SK-N-SH (cell line): Measurements from ENCODE around the gene MTAP. TPM values are rescaled to one million over a fixed set of nuclear protein-coding genes. Genes with fewer than 3 reads are reported as not detected.

Source experiments
- CTCF ChIA-PET: fragments of 300-600, 350-600 bp; formaldehyde crosslinking; extraction: SDS; loops from one replicate; lab custom pipeline; 2021; lab: Yijun Ruan, JAX
- POLR2A ChIA-PET: fragments of 350-600 bp; sonication (Branson Sonifier 250); formaldehyde crosslinking; extraction: SDS; loops from one replicate; lab custom pipeline; 2020; ENCODE audit warnings: antibody characterized with exemption, inconsistent platforms; lab: Yijun Ruan, JAX
- DNase-seq: peaks from one replicate; pipeline ENCODE4 v3.0.0; 2012
- H2AFZ ChIP-seq: fragments of 200-600 bp; sonication (generic); 2 replicates; pipeline ENCODE4 v1.8.1; 2016; ENCODE audit warnings: antibody characterized with exemption, mild to moderate bottlenecking, low read depth
- H3F3A ChIP-seq: fragments of 200-600 bp; sonication (generic); replicated peaks from 2 replicates; pipeline ENCODE3; 2016; ENCODE audit warnings: antibody characterized with exemption, mild to moderate bottlenecking; ENCODE audit not compliant: insufficient read depth
- H3K27ac ChIP-seq, 2 experiments: fragments of 200-500 bp in 1 of 2; fragments of 200-600 bp in 1 of 2; sonication (Bioruptor generic) in 1 of 2; sonication (generic), shearing (Covaris generic) in 1 of 2; 2 replicates each; pipeline versions ENCODE4 v1.5.1 to v1.6.1; 2014 to 2016; ENCODE audit warnings: low read depth in 2 of 2, inconsistent platforms in 1 of 2, low read length in 1 of 2, mild to moderate bottlenecking in 1 of 2, mixed read lengths in 1 of 2
- H3K27me3 ChIP-seq: fragments of 200-600 bp; sonication (generic), shearing (Covaris generic); 2 replicates; pipeline ENCODE4 v1.6.1; 2016; ENCODE audit warnings: mixed run types; ENCODE audit not compliant: insufficient read depth
- H3K36me3 ChIP-seq, 2 experiments: fragments of 200-500 bp in 1 of 2; fragments of 200-600 bp in 1 of 2; sonication (Bioruptor generic) in 1 of 2; sonication (generic) in 1 of 2; replicated peaks in 1 of 2; 2 replicates each; pipeline versions ENCODE3 to v1.5.1; 2014 to 2016; ENCODE audit warnings: low read length in 1 of 2, mild to moderate bottlenecking in 1 of 2; ENCODE audit not compliant: insufficient read depth in 2 of 2, control insufficient read depth in 1 of 2
- H3K4me1 ChIP-seq, 2 experiments: fragments of 200-500 bp in 1 of 2; fragments of 200-600 bp in 1 of 2; sonication (Bioruptor generic) in 1 of 2; sonication (generic), shearing (Covaris generic) in 1 of 2; 2 replicates each; pipeline versions ENCODE4 v1.5.1 to v1.6.1; 2014 to 2016; ENCODE audit warnings: low read depth in 1 of 2, low read length in 1 of 2, mixed run types in 1 of 2; ENCODE audit not compliant: insufficient read depth in 2 of 2, control insufficient read depth in 1 of 2
- H3K4me2 ChIP-seq: fragments of 200-600 bp; sonication (generic), shearing (Covaris generic); 2 replicates; pipeline ENCODE4 v1.6.1; 2017; ENCODE audit warnings: mixed run types
- H3K4me3 ChIP-seq, 2 experiments: fragments of 200-500 bp in 1 of 2; fragments of 200-600 bp in 1 of 2; sonication (Bioruptor generic) in 1 of 2; sonication (generic), shearing (Covaris generic) in 1 of 2; 2 replicates each; pipeline versions ENCODE4 v1.5.1 to v1.8.1; 2014 to 2016; ENCODE audit warnings: low read depth in 2 of 2, inconsistent platforms in 1 of 2, low read length in 1 of 2, mild to moderate bottlenecking in 1 of 2, mixed read lengths in 1 of 2, moderate library complexity in 1 of 2
- H3K79me2 ChIP-seq: fragments of 200-600 bp; sonication (generic); 2 replicates; pipeline ENCODE4 v1.8.1; 2017; ENCODE audit warnings: mild to moderate bottlenecking; ENCODE audit not compliant: insufficient read depth
- H3K9ac ChIP-seq: fragments of 200-600 bp; sonication (generic); 2 replicates; pipeline ENCODE4 v1.6.1; 2017; ENCODE audit warnings: mixed run types
- H3K9me2 ChIP-seq: fragments of 200-600 bp; sonication (generic); 2 replicates; pipeline ENCODE4 v1.6.1; 2017; ENCODE audit warnings: mixed run types
- H3K9me3 ChIP-seq: fragments of 200-600 bp; sonication (generic); 2 replicates; pipeline ENCODE4 v1.6.1; 2017; ENCODE audit warnings: mixed run types, mild to moderate bottlenecking, moderate library complexity
- H4K20me1 ChIP-seq: fragments of 200-600 bp; sonication (generic); 2 replicates; pipeline ENCODE4 v1.6.1; 2017; ENCODE audit warnings: mild to moderate bottlenecking, mixed run types; ENCODE audit not compliant: insufficient read depth
- EP300 ChIP-seq, 2 experiments: IDR thresholded peaks; 2 replicates each; pipeline versions ENCODE4 v1.4.0 to v1.6.1; 2012; ENCODE audit warnings: borderline replicate concordance in 1 of 2, low read depth in 1 of 2, low read length in 1 of 2
- EZH2phosphoT487 ChIP-seq: fragments of 200-600 bp; sonication (generic); IDR thresholded peaks from 2 replicates; pipeline ENCODE4 v1.6.1; 2017; ENCODE audit warnings: low read depth, mixed run types, mild to moderate bottlenecking, antibody characterized with exemption, moderate library complexity, borderline replicate concordance
- FOXM1 ChIP-seq: IDR thresholded peaks from 2 replicates; pipeline ENCODE4 v1.4.0; 2012; ENCODE audit warnings: low read depth, mild to moderate bottlenecking
- MEF2A ChIP-seq: IDR thresholded peaks from 2 replicates; pipeline ENCODE4 v1.4.0; 2012; ENCODE audit warnings: low read depth, borderline replicate concordance
- MXI1 ChIP-seq: IDR thresholded peaks from 2 replicates; pipeline ENCODE4 v1.6.1; 2012; ENCODE audit warnings: mild to moderate bottlenecking, low read depth, low read length, improper control_type of control experiment
- NFIC ChIP-seq: IDR thresholded peaks from 2 replicates; pipeline ENCODE4 v1.4.0; 2012; ENCODE audit warnings: borderline replicate concordance
- RAD21 ChIP-seq: IDR thresholded peaks from 2 replicates; pipeline ENCODE4 v1.6.1; 2012; ENCODE audit warnings: mild to moderate bottlenecking, low read length
- SIN3A ChIP-seq: IDR thresholded peaks from 2 replicates; pipeline ENCODE4 v1.6.1; 2012; ENCODE audit warnings: low read depth, mild to moderate bottlenecking, low read length, moderate library complexity, borderline replicate concordance
- TAF1 ChIP-seq: IDR thresholded peaks from 2 replicates; pipeline ENCODE4 v1.6.1; 2012; ENCODE audit warnings: low read depth, mild to moderate bottlenecking, low read length, moderate library complexity, borderline replicate concordance
- TCF12 ChIP-seq: IDR thresholded peaks from 2 replicates; pipeline ENCODE4 v1.4.0; 2012
- YY1 ChIP-seq: IDR thresholded peaks from 2 replicates; pipeline ENCODE4 v1.4.0; 2012; ENCODE audit warnings: low read depth, mild to moderate bottlenecking
- WGBS: methylation state at CpG from one replicate; pipeline ENCODE4 v1.1.6; 2017; ENCODE audit warnings: low lambda C conversion rate; 5-methylcytosine and 5-hydroxymethylcytosine counted together
- polyA plus RNA-seq, 3 experiments: library from polyadenylated mRNA; depleted of rRNA; stranded (reverse); fragments of >200 nt; gene quantifications; 2 replicates each; pipeline ENCODE4 v1.2.3, GENCODE V29; 2012
- TF ChIP-seq, protein P1 (sequence below): IDR thresholded peaks from 2 replicates; pipeline ENCODE4 v1.4.0; 2012; ENCODE audit warnings: low read depth
- TF ChIP-seq, protein P2 (sequence below): IDR thresholded peaks from 2 replicates; pipeline ENCODE4; 2012
- TF ChIP-seq, protein P3 (sequence below): fragments of 150-350 bp; IDR thresholded peaks from 2 replicates; pipeline ENCODE4 v1.6.1; 2016; ENCODE audit warnings: mild to moderate bottlenecking, low read depth, low read length
- TF ChIP-seq, protein P4 (sequence below): fragments of 150-350 bp; IDR thresholded peaks from 2 replicates; pipeline ENCODE4 v1.6.1; 2017; ENCODE audit warnings: antibody characterized with exemption, low read length, low read depth, borderline replicate concordance
- TF ChIP-seq, protein P5 (sequence below): fragments of 200-600 bp; sonication (generic); IDR thresholded peaks from 2 replicates; pipeline ENCODE4 v1.6.1; 2017; ENCODE audit warnings: antibody characterized with exemption, mild to moderate bottlenecking, moderate library complexity
- TF ChIP-seq, protein P6 (sequence below): IDR thresholded peaks from 2 replicates; pipeline ENCODE4 v1.4.0; 2012; ENCODE audit warnings: low read depth, borderline replicate concordance

Gene MTAP
- polyA plus RNA-seq, 1 of the 3 experiments (the other 2 are of a cell fraction): 9.8 TPM

DNA sequence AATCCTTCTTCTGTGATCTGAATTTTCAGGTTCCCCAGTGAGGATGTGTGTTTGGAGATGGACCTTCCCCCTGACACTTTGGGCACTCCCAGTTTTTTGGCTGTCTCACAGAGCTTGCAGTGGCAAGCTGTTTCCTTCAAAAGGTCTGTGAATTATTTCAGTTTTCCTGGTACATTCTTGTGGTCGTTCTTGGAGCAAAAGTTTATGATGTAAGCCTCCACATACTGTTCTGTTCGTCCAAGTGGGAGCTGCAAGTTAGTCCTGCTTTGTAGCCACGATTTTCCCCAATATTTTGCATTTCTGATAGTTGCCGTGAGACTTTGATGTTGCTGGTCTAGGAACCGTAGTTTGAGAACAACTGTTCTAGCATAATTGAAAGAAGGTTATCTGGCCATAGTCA is 88.3 kb downstream of the MTAP start (continued):
- no peak for TF ChIP-seq EP300 (IDR thresholded peaks at IDR 0.05; ENCODE audit: borderline replicate concordance in 1 of 2, low read depth in 1 of 2, low read length in 1 of 2)
- no peak for TF ChIP-seq TAF1

DNA sequence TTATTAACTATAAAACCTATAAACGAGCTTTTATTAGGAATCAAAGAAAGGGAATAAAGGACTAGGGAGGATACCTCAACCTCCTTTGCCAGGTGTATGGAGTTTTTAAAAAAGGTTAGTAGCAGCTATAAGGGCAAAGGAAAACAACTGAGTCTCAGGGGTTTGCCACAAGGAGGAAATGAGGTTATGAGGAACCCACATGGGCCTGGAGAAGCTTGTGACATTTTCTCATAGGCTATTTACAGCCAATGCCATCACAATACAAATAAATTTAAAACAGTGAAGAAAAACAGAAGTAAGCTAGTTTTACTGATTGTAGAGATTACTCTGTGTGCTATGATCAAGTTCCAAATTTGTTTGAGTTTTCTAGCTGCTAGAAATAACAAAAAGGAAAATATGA is 99.1 kb downstream of the MTAP start:
- Histone ChIP-seq H2AFZ (no peak overlapping the region), H3K27me3 (no peaks in the 10 kb centered on the region), H3K9ac (no peak overlapping the region), H3K9me3 (peaks cover 10% of the 10 kb centered on the region; the same call in 1 of the 2 replicates), H3K36me3 (no peaks in the 10 kb centered on the region), H3K4me2 (no peak overlapping the region), H4K20me1 (no peaks in the 10 kb centered on the region), H3K9me2 (no peaks in the 10 kb centered on the region), H3K27ac (no peak overlapping the region), H3F3A (no peaks in the 10 kb centered on the region), H3K79me2 (no peaks in the 10 kb centered on the region), H3K4me3 (no peak overlapping the region), H3K4me1 (no peaks in the 10 kb centered on the region)
- POLR2A ChIA-PET: no interaction called here
- TF ChIP-seq NFIC (no peak), TCF12 (no peak), FOXM1 (no peak), RAD21 (no peak), EZH2phosphoT487 (no peak), MXI1 (no peak), TAF1 (no peak), EP300 (IDR thresholded peaks at IDR 0.05; ENCODE audit: borderline replicate concordance in 1 of 2, low read depth in 1 of 2, low read length in 1 of 2) (no peak), YY1 (no peak), MEF2A (no peak), SIN3A (no peak)
- TF ChIP-seq, protein P1, sequence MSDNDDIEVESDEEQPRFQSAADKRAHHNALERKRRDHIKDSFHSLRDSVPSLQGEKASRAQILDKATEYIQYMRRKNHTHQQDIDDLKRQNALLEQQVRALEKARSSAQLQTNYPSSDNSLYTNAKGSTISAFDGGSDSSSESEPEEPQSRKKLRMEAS: no peak
- TF ChIP-seq, protein P2, sequence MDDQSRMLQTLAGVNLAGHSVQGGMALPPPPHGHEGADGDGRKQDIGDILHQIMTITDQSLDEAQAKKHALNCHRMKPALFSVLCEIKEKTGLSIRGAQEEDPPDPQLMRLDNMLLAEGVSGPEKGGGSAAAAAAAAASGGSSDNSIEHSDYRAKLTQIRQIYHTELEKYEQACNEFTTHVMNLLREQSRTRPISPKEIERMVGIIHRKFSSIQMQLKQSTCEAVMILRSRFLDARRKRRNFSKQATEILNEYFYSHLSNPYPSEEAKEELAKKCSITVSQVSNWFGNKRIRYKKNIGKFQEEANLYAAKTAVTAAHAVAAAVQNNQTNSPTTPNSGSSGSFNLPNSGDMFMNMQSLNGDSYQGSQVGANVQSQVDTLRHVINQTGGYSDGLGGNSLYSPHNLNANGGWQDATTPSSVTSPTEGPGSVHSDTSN: no peak
- TF ChIP-seq, protein P3, sequence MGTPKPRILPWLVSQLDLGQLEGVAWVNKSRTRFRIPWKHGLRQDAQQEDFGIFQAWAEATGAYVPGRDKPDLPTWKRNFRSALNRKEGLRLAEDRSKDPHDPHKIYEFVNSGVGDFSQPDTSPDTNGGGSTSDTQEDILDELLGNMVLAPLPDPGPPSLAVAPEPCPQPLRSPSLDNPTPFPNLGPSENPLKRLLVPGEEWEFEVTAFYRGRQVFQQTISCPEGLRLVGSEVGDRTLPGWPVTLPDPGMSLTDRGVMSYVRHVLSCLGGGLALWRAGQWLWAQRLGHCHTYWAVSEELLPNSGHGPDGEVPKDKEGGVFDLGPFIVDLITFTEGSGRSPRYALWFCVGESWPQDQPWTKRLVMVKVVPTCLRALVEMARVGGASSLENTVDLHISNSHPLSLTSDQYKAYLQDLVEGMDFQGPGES: no peak
- TF ChIP-seq, protein P4, sequence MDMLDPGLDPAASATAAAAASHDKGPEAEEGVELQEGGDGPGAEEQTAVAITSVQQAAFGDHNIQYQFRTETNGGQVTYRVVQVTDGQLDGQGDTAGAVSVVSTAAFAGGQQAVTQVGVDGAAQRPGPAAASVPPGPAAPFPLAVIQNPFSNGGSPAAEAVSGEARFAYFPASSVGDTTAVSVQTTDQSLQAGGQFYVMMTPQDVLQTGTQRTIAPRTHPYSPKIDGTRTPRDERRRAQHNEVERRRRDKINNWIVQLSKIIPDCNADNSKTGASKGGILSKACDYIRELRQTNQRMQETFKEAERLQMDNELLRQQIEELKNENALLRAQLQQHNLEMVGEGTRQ: no peak
- TF ChIP-seq, protein P5, sequence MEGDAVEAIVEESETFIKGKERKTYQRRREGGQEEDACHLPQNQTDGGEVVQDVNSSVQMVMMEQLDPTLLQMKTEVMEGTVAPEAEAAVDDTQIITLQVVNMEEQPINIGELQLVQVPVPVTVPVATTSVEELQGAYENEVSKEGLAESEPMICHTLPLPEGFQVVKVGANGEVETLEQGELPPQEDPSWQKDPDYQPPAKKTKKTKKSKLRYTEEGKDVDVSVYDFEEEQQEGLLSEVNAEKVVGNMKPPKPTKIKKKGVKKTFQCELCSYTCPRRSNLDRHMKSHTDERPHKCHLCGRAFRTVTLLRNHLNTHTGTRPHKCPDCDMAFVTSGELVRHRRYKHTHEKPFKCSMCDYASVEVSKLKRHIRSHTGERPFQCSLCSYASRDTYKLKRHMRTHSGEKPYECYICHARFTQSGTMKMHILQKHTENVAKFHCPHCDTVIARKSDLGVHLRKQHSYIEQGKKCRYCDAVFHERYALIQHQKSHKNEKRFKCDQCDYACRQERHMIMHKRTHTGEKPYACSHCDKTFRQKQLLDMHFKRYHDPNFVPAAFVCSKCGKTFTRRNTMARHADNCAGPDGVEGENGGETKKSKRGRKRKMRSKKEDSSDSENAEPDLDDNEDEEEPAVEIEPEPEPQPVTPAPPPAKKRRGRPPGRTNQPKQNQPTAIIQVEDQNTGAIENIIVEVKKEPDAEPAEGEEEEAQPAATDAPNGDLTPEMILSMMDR: no peak
- TF ChIP-seq, protein P6, sequence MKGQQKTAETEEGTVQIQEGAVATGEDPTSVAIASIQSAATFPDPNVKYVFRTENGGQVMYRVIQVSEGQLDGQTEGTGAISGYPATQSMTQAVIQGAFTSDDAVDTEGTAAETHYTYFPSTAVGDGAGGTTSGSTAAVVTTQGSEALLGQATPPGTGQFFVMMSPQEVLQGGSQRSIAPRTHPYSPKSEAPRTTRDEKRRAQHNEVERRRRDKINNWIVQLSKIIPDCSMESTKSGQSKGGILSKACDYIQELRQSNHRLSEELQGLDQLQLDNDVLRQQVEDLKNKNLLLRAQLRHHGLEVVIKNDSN: no peak
- CTCF ChIA-PET: interaction anchor here (0.9 kb wide), 1 partner anchor 41 kb away, joined by 3 read pairs; no protein-coding TSS in a partner anchor
- DNase-seq: no peak
- 89% methylated on average over 1 of the region's 1 CpG for WGBS
